NCI-H1436 treated with DMSO at 0.1 percent for 48 hours (cell line): ENCODE measurements around the gene PLCH2.

ENCODE experiments used
- DNase-seq: peaks from one replicate; lab custom pipeline; 2025; lab: John Stamatoyannopoulos, UW

PLCH2 gene

DNA sequence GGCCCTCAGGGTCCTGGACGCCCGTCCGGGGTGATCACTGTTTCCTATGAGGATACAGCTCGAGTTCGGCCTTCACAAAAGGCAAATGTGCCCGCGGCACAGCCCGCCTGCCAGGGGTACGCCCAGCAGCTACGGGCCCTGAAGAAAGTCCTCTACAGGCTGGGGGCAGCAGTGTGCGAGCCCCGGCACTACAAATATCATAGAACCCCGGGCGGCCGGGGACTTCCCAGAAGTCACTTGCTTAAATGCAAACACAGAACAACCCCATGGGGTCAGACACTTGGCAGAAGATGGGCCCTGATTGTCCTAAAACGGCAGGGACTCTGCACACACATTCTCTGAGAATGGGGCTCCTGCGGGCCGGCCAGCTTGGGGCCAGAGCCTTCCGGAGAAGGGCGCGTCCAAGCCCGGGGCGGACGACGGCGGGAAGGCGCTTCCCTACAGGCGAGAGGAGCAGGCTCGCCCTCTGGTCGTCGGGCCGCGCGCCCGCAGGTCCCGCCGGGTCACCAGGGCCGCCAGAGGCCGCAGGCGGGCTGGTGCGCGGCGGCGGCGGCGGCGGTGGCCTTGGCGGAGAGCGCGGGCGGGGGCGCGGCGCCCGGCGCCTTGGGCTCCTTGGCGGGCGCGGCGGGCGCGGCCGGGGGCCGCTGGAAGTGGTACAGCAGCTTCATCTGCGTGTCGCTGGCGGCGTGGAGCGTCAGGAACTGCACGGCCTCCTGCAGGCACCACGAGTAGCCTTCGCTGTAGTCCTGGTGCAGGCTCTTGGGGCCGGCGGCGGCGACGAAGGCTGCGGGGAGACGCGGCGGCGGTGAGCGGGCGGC lies 53.1 kb downstream of the PLCH2 start:
- no peak for DNase-seq

DNA sequence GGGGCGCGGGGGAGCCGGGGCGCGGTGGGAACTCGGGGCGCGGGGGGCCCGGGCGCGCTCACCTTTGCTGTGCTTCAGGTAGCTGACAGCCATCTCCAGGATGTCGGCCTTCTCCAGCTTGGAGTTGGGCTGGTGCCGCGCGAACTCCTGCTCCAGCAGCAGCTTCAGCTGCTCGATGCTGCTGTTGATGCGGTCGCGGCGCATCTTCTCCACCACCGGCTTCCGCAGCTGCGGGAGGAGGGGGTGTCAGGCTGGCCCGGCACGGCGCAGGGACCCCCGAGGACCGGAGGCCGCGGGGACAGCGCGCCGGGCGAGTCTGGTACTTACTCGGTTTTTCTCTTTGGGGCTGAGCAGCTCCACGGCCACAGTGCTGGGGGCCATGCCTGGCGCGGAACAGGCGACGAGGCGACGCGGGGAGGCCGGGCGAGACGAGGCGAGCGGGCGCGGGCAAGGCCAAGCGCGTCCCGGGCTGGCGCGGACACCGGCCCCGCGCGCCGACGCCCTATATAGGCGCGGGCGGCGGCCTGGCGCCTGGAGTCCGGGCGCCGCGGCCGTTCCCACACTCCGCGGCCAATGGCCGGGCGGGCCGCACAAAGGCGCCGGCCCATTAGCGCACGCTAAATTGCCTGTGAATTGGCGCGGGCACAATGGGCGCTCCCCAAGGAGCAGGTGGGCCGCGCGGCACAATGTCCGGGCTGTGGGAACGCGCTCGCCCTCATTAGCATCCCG lies 53.9 kb downstream of the PLCH2 start, which contains the start of gene HES5:
Gene HES5, minus strand, starts transcription at position 480 of the 729 bp plus-strand sequence. Its CDS starts 99 bp downstream, at position 381.
- DNase-seq = no peak

DNA sequence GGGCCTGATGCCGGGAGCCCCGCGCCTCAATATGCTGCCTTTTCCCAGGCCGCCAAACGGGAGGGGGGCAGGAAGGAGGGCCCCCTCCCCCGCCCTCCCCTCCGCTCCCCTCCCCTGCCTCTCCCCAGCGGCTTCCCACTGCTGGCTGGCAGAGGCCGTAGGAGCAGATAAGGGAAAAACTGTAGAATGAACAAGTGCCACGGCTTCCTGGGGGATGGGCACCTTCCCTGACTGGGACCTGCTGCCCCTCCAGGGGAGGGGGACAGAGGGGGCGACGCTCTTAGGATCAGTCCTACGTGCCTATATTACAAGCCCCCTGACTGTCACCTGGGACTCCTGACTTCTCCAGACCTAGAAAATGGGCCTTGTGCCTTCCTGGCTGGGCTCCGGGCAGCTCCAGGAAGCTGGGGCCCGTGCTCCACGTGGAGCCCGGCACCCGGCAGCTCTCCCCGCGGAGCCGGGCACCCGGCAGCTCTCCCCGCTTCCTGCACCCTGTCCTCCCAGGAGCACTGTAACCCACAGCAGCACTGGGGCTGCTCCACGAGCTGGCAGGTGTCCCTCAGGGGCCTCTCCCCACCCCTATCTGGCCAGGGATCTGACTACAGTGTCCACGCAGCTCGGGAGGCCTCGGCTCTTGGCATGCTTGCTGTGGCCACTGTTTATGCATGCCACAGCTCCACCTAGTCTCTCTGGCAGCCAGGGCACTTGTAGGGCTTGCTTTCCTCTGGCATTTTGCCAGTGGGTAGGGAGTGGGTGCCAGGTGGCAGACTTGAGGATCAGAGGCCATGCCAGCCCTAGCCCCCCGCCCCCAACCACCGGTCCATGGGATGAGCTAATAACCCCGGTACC lies 54.6 kb downstream of the PLCH2 start:
- no peak for DNase-seq

DNA sequence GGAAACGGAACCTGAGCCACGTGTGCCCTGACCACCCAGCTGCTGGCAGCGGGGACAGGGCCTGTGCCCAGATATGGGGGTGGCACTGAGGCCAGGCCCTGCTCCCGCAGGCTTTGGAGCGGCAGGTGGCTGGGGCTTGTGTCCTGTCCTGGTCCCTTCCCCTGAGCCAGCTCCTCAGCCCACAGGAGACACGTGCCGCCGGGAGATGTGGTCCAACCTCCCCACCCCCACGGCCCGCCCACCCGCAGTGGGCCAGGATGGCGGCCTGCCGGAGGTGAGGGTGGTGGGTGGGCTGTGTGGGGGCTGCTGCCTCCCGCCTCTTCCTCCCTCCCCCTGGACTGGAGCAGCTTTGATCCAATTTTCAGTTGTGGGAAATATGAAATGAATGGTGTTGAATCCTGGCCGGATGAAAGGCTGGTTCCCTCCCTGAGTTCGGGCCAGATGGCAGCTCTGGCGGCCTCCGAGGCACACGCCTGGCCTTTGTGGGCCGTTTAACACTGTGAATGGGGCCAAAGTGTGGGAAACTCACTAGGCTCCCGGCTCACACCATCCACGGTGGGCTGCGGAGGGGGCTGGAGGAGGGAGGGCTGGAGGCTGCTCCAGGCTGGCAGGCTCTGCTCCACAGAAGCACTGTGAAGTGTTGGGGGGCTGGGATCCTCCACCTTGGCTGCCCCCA lies 56.5 kb downstream of the PLCH2 start:
- no peak for DNase-seq

DNA sequence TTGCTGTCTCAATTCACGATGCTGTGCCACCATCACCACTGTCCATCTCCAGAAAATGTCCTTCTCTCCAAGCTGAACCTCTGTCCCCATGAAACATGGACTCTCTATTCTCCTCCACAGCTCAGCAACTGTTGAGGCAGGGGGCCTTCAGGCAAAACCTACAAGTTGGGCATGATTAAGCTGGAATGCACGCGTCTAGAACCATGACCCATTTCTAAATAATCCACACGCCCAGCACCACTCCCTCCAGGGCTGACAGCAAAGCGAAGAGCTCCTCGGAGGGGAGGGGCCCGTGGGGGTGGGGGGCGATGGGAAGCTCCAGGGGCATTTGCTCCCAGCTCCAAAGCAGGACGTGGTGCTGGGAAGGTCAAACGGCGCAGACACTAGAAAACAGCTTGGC lies 57.3 kb downstream of the PLCH2 start:
- no peak for DNase-seq

DNA sequence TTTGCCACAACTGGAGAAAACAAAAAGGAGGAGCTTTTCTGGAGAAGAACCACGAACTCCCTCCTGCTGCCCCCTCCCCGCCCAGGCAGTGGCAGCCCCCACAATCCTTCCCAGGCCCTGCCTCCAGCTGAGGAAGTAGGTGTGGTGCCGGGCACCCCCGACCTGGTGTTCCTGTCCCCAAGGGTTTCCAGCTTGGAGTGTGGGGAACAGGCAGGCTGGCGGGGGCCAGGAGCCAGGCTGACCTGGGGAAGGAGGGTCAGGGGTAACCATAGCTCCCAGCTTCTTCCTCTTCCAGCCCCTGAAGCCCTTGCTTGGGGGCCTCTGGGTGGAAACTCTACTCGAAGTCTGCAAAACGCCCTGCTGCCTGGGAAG lies 58.2 kb downstream of the PLCH2 start:
- DNase-seq = no peak

DNA sequence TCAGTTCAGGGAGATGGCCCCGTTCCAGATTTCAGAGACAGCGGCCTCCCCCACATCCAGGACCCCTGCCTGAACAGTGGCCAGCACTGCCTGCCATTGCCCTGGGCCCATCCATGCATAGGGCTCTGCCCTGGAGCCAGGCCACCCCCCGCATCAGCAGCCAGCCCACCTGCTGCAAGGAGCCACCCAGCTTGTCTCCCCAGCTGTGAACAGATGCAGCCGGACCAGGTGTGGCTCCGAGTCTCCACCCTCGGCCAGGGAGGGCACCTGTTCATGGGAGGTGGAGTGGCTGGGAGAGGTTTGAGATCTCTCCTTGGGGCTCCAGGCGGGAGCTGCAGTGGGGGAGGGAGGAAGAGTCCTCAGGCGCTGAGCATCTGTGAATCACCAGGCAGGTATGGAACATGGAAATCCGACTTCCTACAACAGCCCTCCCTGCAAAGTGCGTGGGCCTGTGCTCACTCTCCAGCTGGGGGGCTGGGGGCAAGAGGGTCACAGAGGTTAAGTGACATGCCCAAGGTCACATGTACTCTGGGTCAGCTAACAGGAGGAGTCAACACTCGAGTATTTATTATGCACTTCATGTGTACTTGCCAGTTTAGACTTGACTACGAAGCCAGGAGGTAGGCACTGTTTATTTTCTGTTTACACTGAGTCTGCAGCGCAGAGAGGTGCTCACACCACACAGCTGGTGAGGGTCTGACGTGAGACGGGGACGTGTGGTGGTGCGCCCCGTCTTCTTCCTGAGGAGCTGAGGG lies 58.8 kb downstream of the PLCH2 start:
- DNase-seq = no peak

DNA sequence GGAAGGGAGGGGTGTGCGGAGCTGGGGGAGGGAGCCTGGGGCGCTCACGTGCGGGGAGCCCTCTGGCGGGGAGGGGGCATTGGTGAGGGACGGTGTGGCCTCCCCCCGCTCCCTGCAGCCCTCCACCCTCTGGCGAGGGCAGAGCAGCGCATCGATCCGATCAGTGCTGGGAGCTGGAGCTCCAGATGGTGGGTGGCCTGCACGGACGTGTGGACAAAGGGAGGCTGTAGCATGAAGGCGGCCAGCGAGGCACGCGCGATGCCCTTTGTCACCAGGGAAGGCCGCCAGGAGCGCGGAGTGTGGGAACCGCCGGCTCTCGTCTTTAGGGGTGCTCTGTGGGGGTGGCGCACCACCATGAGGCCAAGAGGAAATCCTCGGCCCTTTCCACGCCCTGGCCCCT lies 59.4 kb downstream of the PLCH2 start:
- no peak for DNase-seq

DNA sequence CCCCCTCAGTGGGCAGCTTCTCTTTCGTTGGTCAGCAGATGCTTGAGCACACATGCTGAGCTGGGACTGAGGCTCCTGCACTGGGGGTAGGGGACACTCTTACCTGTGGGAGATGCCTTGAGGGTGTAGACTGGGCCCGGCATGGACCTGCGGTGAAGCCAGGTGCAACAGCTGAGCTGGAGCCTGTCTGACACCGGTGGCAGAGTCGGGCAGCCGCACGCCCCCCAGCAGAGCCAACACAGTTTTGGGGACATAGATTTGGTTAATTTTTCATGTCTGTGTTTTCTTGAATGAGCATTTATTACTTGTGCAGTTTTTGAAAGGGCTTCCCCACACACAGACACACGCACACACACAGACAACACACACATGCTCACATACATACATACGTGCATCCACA lies 59.9 kb downstream of the PLCH2 start:
- DNase-seq = no peak

DNA sequence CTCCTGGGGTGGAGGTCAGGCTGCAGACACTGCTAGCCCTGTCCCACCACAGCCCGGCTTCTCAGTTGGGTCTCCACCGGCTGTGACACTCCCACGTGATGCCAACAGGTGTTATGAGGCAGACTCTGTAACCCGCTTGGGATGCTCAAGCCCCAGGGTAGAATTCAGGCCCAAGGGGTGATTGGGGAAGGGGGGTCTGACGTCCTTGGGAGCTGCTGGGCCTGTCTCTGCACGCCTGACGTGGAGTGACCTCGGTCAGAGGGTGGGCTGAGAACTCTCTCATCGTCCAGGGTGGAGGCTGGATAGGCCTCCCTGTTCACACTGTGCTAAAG lies 61.7 kb downstream of the PLCH2 start:
- no peak for DNase-seq

DNA sequence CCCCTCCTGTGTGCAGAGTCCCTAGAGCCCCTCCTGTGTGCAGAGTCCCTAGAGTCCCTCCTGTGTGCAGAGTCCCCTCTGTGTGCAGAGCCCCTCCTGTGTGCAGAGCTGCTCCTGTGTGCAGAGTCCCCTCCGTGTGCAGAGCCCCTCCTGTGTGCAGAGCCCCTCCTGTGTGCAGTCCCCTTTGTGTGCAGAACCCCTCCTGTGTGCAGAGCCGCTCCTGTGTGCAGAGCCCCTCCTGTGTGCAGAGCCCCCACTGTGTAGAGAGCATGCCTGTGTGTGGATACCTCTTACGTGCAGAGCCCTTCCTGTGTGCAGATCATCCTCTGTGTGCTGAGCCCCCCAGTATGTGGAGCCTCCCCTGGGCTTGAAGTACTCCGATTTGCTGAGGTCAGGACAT lies 62.3 kb downstream of the PLCH2 start:
- no peak for DNase-seq

DNA sequence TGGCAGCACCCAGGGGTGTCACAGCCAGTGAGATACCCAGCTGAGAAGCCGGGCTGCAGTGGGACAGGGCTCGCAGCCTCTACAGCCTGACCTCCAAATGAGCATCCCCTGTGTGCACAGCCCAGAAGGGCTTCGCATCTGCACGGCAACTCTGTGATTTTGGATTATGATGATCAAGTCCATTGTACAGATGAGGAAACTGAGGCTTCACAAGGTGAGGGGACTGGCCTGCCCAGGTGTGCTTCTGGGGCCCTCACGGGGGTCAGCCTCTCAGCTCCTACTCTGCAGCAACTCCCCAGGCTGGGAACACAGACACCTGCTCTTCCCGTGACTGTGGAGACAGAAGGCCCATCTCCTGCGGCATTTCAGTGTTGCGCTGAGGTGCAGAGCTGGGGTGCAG lies 62.8 kb downstream of the PLCH2 start:
- DNase-seq = no peak

DNA sequence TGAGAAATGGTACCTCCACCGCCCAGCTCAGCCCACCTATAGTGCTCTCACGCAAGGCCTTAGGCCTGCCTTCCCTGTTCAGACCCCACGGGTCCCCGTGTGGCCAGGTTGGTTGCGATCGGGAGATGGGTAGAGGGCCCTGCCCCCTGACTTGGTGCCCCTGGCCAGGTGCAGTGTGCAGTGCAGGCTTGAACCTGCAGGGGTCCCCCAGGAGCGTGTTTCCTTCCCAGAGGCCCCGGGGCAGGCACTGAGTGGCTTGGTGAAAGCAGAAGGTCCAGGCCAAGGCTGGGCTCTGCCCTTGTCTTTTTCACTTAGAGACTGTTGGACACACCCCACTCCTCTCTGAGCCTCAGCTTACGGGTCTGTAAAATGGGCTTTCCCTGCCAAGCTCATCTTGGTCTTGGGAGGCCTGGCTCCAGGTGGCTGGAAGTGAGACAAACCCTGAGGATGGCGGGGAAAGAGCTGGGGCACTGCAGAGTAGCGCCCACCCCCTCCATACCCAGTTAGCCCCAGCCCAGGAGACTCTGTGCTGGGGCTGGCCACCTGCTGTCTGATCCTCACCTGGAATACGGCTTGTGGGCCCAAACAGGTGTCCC lies 63.3 kb downstream of the PLCH2 start:
- DNase-seq = no peak

DNA sequence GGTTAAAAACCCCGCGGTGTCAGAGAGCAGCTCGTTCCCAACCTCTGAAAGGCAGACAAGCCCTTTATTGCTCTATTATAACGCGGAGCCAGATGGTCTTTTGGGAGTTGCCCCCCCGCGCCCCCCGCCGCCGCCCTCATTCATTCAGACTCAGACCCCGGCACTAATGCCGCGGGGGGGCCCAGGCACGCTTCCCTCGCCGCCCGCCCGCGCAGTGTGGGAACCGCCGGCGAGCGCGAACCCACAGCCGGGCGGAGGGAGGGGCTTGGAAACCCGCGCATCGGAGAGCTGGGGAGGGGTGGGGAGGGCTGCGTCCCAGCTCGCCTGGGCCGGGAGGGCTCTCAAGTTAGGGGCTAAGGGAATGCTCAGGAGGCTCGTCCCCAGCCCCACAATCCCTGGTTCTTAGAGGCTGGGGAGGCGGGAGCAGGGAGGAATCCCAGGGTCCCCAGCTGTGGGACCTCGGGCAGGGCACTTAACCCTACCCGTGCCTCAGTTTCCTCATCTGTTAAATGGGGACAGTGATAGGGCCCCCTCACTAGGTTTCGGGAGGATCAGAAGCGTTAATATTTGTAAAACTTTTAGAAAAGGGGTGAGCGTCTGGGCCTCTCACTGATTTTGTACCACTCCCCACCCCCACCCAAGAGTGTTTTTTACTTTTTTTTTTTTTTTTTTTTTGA lies 64.9 kb downstream of the PLCH2 start:
- no peak for DNase-seq

DNA sequence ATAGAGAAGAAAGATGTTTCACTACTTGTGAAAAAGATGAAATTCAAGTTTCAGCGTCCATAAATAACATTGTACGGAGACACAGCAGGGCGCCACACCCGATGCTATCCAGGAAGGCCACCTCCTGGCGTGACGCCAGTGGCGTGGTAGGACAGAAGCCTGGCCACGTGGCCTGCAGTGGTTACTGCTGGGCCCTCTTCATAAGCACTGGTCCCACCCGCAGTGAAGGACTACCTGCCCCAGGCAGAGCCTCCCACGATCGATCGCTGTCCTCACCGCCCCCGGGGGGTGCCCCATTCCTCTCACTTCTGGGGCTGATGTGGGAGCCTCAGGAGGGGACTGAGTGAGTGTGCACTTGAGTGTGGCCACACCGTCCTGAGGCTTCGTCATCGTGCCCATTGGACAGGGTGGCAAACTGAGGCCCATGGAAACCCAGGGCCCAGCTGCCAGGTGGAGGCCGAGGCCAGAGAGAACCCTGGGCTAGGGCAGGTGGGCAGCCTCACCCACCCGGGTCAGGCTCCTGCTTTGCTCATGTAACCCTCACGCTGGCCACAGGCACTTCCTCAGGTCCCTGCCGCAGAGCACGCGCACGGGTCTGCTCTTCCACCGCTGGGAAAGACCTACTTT lies 65.6 kb downstream of the PLCH2 start:
- DNase-seq = no peak

DNA sequence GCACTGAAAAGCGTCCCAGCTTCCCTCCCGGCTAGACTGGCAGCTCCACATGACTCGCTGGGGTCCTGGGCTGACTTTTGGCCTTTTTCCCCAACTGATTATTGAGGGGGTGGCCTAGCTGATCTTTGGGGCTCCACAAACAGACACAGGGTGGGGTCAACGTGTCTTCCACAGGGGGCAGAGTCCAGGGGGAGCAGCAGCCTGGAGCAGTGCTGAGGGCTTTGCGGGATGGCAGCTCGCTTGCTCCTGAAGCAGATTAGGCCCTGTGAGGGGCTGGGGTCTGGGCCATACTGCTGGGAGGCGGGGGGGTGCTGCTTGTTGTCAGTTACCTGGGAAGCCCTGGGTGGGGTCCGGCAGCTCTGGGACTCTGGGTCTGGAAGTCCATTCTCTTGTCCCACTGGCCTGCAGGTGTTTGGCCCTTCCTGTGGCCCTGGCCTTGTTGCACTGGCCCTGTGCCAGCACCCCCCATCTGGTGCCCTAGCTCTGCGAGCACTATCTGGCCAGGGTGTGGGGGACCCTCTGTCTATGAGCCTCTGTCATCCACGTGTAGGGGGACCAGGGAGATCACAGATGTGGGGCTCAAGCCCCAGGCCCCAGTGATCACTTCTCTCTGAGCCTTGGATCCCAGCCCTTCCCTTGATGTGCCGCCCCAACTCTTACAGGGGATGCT lies 66.3 kb downstream of the PLCH2 start:
- no peak for DNase-seq

DNA sequence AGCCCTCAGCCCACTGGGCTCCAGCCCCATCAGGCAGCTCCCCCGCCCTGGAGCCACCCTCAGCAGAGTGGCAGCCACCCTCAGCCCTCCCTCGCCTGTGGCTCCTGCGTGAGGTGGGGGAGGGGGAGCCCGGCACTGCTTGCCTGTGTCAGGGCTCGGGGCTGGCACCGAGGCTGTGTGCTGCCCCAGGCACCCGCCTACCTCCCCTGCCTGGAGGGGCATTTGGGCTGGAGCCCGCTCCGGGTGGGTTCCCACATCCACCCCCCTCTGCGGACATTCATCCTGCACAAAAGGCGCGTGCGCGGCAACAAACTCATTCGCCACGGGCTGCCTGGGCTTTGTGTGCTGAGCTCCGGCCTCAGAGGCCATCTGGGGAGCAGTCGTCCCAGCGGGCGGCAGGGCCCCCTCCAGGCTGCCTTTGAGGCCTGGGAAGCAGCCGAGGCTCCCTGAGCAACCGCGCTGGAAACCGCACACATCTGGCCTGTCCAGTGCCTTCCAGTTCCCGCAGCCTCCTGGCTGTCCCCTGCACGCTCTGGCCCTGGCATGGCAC lies 67.5 kb downstream of the PLCH2 start:
- no peak for DNase-seq

DNA sequence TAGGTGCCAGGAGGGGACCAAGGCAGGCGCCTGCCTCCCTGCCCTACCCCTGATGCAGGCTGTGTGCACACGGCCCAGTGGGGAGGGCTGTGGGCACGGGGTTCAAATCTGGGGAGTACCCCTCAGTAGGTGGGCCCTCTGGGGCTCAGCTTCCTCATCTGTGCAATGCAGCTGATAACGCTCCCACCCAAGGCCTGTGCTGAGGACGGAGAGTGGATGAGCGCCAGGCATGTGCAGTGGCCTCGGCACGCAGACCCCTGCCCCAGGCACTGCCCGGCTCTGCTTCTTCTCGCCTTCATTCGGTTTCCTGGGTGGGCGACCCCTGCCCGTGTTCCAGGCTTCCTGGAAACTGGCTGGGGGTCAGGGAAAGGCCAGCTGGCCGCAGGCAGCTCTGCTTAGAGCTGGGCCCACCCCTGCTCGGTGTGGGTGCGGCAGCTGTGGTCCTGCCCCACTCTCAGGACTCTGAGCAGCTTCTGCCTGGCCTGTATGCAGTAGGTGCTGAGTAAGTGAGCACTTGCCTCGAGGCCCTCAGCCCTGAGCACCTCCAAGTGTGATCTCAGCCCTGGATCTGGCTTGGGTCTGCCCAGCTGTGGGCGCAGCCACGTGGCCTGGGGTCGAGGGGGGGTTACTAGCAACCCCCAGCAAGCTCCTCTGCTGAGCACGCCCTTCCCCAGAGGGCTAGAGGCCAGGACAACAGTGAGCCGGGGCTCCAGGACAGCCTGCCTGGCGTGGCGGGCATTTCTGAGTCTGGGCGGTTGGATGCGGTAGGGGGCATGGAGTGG lies 68.2 kb downstream of the PLCH2 start:
- no peak for DNase-seq
